Glutamatergic neuron (in vitro differentiated cells): ENCODE measurements around the gene ALOX12B. TPM values are rescaled to one million over a fixed set of nuclear protein-coding genes. Genes with fewer than 3 reads are reported as not detected.
A peak's percentile ranks its signal among the peaks of the same experiment; 100 is the strongest.

Experiments used
- DNase-seq: peaks from one replicate; pipeline ENCODE4 v3.0.0; 2022
- H3K27ac Mint-ChIP-seq: one replicate; pipeline ENCODE4 v1.8.0; 2020; ENCODE audit warnings: mild to moderate bottlenecking, mixed read lengths, inconsistent platforms; ENCODE audit not compliant: unreplicated experiment
- H3K27me3 Mint-ChIP-seq: one replicate; pipeline ENCODE4 v1.8.0; 2020; ENCODE audit warnings: mild to moderate bottlenecking, moderate library complexity, mixed read lengths, inconsistent platforms; ENCODE audit not compliant: unreplicated experiment
- H3K36me3 Mint-ChIP-seq: one replicate; pipeline ENCODE4 v1.8.0; 2020; ENCODE audit warnings: mild to moderate bottlenecking, mixed read lengths, inconsistent platforms; ENCODE audit not compliant: unreplicated experiment
- H3K4me1 Mint-ChIP-seq: one replicate; pipeline ENCODE4 v1.8.0; 2020; ENCODE audit warnings: mild to moderate bottlenecking, low read depth, mixed read lengths, inconsistent platforms; ENCODE audit not compliant: unreplicated experiment
- H3K4me3 Mint-ChIP-seq: one replicate; pipeline ENCODE4 v1.8.0; 2020; ENCODE audit warnings: mild to moderate bottlenecking, mixed read lengths, inconsistent platforms; ENCODE audit not compliant: unreplicated experiment
- H3K9me3 Mint-ChIP-seq: one replicate; pipeline ENCODE4 v1.8.0; 2020; ENCODE audit warnings: mild to moderate bottlenecking, moderate library complexity, mixed read lengths, inconsistent platforms; ENCODE audit not compliant: unreplicated experiment
- total RNA-seq: library from RNA; stranded (reverse); fragmentation: NEBNext Ultra II Directional; extraction: Animal tissue kit (Norgen Biotek cat#: 25700); gene quantifications from one replicate; pipeline ENCODE4 v1.2.1, GENCODE V29; 2021; ENCODE audit not compliant: unreplicated experiment
- TF ChIP-seq, protein P1 (sequence below): fragments of 200-600 bp; sonication (generic); IDR thresholded peaks from one replicate; pipeline ENCODE4 v1.5.0; 2021; ENCODE audit not compliant: partially characterized antibody, unreplicated experiment

The ALOX12B gene
- total RNA-seq, 1 donor from 2014 or later, result not detected

- H3K27me3 Mint-ChIP-seq, result peaks cover 37% of the 10 kb centered on the region
- TF ChIP-seq, protein P1, sequence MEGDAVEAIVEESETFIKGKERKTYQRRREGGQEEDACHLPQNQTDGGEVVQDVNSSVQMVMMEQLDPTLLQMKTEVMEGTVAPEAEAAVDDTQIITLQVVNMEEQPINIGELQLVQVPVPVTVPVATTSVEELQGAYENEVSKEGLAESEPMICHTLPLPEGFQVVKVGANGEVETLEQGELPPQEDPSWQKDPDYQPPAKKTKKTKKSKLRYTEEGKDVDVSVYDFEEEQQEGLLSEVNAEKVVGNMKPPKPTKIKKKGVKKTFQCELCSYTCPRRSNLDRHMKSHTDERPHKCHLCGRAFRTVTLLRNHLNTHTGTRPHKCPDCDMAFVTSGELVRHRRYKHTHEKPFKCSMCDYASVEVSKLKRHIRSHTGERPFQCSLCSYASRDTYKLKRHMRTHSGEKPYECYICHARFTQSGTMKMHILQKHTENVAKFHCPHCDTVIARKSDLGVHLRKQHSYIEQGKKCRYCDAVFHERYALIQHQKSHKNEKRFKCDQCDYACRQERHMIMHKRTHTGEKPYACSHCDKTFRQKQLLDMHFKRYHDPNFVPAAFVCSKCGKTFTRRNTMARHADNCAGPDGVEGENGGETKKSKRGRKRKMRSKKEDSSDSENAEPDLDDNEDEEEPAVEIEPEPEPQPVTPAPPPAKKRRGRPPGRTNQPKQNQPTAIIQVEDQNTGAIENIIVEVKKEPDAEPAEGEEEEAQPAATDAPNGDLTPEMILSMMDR, result no peak
- no peak for DNase-seq
- H3K4me1 Mint-ChIP-seq, result peaks cover 16% of the 10 kb centered on the region
- H3K9me3 Mint-ChIP-seq, result peaks cover 28% of the 10 kb centered on the region
- H3K27ac Mint-ChIP-seq, result no peak overlapping the region
- no peak overlapping the region for H3K4me3 Mint-ChIP-seq
- H3K36me3 Mint-ChIP-seq, result no peaks in the 10 kb centered on the region
These were observed 40.7 kb upstream of the ALOX12B start for GRCh38 chr17:8128125-8128784.

GRCh38 chr17:8126491-8127066 lies 39.1 kb upstream of the ALOX12B start:
- Mint-ChIP-seq H3K4me1 (peaks cover 17% of the 10 kb centered on the region), H3K9me3 (peaks cover 28% of the 10 kb centered on the region), H3K27ac (peak overlapping the region; percentile 49), H3K36me3 (no peaks in the 10 kb centered on the region), H3K4me3 (peak overlapping the region; percentile 95), H3K27me3 (peaks cover 41% of the 10 kb centered on the region)
- TF ChIP-seq, protein P1, result no peak
- peak; percentile 65 for DNase-seq

GRCh38 chr17:8125947-8126490 lies 38.5 kb upstream of the ALOX12B start:
- H3K9me3 Mint-ChIP-seq, result peaks cover 30% of the 10 kb centered on the region
- DNase-seq, result peak; percentile 59
- H3K4me1 Mint-ChIP-seq, result peaks cover 18% of the 10 kb centered on the region
- H3K4me3 Mint-ChIP-seq, result peak overlapping the region; percentile 95
- TF ChIP-seq, protein P1, result no peak
- H3K27me3 Mint-ChIP-seq, result peaks cover 42% of the 10 kb centered on the region
- H3K27ac Mint-ChIP-seq, result peak overlapping the region; percentile 87
- no peaks in the 10 kb centered on the region for H3K36me3 Mint-ChIP-seq

DNA sequence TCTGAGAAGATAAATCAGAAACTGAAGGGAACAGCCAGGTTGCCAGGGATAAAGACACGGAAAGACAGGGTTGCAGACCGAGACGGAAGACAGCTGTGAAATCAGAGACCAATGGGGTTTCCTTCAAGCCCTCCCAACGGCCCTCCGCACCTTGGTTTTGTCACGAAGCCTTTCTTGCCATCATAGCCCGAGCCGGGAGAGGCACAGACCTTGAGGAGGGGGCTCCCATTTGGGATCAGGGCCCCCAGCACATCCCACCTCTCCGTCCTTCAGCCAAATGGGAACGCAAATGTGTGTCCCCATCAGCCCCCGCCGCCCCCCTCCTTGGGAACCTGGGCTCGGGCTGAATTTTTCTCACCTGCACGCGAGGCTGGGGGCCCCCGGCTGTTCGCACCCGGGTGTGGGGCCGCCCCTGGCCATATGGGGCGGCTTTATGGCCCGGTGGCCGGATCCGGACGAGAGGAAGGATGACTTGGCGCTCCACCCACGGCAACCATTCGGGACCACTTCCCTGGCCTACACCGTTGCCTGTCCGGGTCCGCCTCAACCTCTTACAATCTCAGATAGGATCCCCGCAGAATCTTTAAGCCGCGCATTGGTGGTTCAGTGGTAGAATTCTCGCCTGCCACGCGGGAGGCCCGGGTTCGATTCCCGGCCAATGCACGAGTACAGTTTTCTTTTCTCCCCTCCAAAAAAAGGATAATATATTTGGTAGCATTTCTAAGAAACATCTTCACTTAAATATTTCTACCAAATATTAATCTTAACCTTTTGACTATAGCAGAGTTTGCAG lies 37.8 kb upstream of the ALOX12B start:
- Mint-ChIP-seq H3K27ac (peak overlapping the region; percentile 87), H3K36me3 (no peaks in the 10 kb centered on the region), H3K27me3 (peaks cover 49% of the 10 kb centered on the region), H3K4me1 (peaks cover 23% of the 10 kb centered on the region), H3K9me3 (peaks cover 36% of the 10 kb centered on the region), H3K4me3 (peak overlapping the region; percentile 95)
- DNase-seq, result peak; percentile 83
- TF ChIP-seq, protein P1, result no peak
